ENCODE results near the gene ASTN2.

DNA sequence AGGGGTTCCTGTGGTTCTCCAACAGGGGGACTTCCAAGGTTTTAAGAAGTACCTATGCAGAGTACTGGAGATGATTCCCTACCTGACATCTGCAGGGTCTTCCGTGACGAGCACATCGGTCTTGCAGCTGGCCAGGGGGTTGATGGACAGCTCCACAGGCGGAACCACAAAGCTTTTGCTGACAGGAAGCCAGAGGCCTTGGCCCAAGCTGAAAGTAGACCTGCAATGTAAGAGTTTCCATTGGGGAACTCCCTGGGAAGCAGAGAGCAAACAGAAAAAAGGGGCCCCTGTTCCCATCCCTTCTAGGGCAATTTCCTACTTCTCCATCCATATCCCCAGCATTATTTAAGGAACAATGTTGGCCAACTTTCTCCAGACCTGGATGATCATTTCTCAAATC is 439.7 kb downstream of the ASTN2 start:
- TF ChIP-seq, protein P1, sequence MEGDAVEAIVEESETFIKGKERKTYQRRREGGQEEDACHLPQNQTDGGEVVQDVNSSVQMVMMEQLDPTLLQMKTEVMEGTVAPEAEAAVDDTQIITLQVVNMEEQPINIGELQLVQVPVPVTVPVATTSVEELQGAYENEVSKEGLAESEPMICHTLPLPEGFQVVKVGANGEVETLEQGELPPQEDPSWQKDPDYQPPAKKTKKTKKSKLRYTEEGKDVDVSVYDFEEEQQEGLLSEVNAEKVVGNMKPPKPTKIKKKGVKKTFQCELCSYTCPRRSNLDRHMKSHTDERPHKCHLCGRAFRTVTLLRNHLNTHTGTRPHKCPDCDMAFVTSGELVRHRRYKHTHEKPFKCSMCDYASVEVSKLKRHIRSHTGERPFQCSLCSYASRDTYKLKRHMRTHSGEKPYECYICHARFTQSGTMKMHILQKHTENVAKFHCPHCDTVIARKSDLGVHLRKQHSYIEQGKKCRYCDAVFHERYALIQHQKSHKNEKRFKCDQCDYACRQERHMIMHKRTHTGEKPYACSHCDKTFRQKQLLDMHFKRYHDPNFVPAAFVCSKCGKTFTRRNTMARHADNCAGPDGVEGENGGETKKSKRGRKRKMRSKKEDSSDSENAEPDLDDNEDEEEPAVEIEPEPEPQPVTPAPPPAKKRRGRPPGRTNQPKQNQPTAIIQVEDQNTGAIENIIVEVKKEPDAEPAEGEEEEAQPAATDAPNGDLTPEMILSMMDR (IDR thresholded peaks at IDR 0.05; ENCODE audit: low read depth, low read length), result no peak
- no peak for TF ChIP-seq POLR2A (IDR thresholded peaks at IDR 0.05; ENCODE audit: extremely low read depth, insufficient read length)
- TF ChIP-seq, protein P2, sequence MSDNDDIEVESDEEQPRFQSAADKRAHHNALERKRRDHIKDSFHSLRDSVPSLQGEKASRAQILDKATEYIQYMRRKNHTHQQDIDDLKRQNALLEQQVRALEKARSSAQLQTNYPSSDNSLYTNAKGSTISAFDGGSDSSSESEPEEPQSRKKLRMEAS (IDR thresholded peaks at IDR 0.05; ENCODE audit: low read depth, low read length), result no peak
